HG03108 (cell line): ENCODE measurements around the gene CHSY1.

Source experiments
- ATAC-seq: cut with Tn5 transposase; IDR thresholded peaks from one replicate; pipeline ENCODE4 v1.9.1; 2021; ENCODE audit warnings: moderate library complexity; ENCODE audit not compliant: unreplicated experiment

Gene CHSY1

GRCh38 chr15:101173233-101174119 lies 78.4 kb downstream of the CHSY1 start:
- ATAC-seq = no peak

- ATAC-seq = no peak
These were observed 79.3 kb downstream of the CHSY1 start for GRCh38 chr15:101172501-101173071.

GRCh38 chr15:101171954-101172353 lies 79.9 kb downstream of the CHSY1 start:
- no peak for ATAC-seq

GRCh38 chr15:101170568-101171350 lies 81.1 kb downstream of the CHSY1 start:
- no peak for ATAC-seq

- no peak for ATAC-seq
These were observed 82.3 kb downstream of the CHSY1 start for GRCh38 chr15:101169495-101170071.

- no peak for ATAC-seq
These were observed 82.9 kb downstream of the CHSY1 start for GRCh38 chr15:101168898-101169494.

GRCh38 chr15:101168463-101168824 lies 83.4 kb downstream of the CHSY1 start:
- no peak for ATAC-seq

GRCh38 chr15:101167753-101168462 lies 83.9 kb downstream of the CHSY1 start:
- peak; percentile 49 for ATAC-seq

- ATAC-seq = no peak
These were observed 84.5 kb downstream of the CHSY1 start for GRCh38 chr15:101167411-101167752.

GRCh38 chr15:101165905-101166471 lies 85.9 kb downstream of the CHSY1 start:
- no peak for ATAC-seq

- ATAC-seq = no peak
These were observed 89.0 kb downstream of the CHSY1 start for GRCh38 chr15:101162701-101163483.

GRCh38 chr15:101161656-101162055 lies 90.2 kb downstream of the CHSY1 start:
- no peak for ATAC-seq

- ATAC-seq = no peak
These were observed 91.7 kb downstream of the CHSY1 start for GRCh38 chr15:101159936-101160815.

GRCh38 chr15:101159096-101159935 lies 92.5 kb downstream of the CHSY1 start:
- no peak for ATAC-seq

GRCh38 chr15:101158166-101159095 lies 93.4 kb downstream of the CHSY1 start:
- ATAC-seq = no peak

GRCh38 chr15:101157721-101158120 lies 94.1 kb downstream of the CHSY1 start:
- ATAC-seq = no peak
